ACHN (cell line): ENCODE results near the gene HBM.
"Not testable (repeated sequence)": the region's sequence is repeated elsewhere in the genome, so short reads cannot be mapped to it uniquely, and the experiment has no call there.

Source experiments
- DNase-seq: peaks from one replicate; pipeline ENCODE4 v3.0.0-alpha.2; 2015
- in situ Hi-C: cut with HindIII; loops from 2 replicates; pipeline ENCODE4 v1.10.0; 2017; ENCODE audit warnings: low sequenced_read_pairs, low pct_ligation_motif_present, low pct_unique_long_range_greater_than_20kb

The HBM gene

DNA sequence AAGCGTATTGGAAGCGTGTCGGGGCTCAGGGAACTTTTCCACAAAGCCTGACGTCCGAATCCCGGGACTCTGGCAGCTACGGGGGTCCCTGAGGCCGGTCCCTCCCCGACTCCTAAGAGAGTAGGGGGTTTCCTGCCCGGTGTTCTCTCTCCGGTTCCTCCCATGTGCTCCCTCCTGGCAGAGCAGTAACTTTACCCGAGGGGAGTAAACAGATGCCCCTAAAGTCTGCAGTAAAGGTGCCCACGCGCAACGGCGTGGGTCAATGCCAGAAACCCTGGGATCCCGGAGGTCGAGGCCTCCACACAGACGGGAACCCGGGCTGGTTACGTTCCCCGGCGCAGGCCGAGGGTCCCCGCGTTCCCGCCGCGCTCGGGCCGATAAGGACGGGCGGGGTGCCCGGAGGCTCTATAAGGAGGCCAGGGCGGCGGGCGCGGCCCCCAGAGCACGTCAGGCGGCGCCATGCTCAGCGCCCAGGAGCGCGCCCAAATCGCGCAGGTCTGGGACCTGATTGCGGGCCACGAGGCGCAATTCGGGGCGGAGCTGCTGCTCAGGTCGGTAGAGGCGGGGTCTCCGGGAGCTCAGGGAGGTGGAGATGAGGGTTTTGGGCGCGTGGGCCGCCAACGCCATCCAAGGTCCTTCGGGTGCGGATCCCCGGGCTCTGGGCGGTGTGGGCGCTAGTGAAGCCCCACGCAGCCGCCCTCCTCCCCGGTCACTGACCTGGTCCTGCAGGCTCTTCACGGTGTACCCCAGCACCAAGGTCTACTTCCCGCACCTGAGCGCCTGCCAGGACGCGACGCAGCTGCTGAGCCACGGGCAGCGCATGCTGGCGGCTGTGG, at the start of gene HBM:
HBM (plus strand) TSS at position 440 of the 836 bp plus-strand sequence; CDS start at position 460, 20 bp downstream.
- in situ Hi-C loops, result no loop called here
- DNase-seq, result no peak

DNA sequence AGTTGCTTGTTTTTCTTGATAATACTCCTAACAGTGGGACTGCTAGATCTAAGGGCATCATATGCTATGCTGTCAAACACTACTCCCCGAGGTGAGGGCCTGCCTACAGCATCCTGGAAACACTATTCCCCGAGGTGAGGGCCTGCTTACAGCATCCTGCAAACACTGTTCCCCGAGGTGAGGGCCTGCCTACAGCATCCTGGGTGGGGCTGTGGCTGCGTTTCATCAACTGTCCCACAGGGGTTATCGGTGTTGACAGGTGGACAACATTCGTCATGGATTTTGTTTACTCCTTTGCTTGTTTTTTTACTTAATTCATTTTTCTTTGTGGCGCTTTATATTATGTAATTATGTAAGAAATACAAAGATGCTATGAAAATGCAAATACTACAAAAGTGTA, 49.8 kb upstream of the HBM start:
- in situ Hi-C loops, result no loop called here
- no peak for DNase-seq

- DNase-seq, result peak; percentile 72
- in situ Hi-C loops, result no loop called here
Measured at GRCh38 chr16:117379-118365, 48.1 kb upstream of the HBM start.

DNA sequence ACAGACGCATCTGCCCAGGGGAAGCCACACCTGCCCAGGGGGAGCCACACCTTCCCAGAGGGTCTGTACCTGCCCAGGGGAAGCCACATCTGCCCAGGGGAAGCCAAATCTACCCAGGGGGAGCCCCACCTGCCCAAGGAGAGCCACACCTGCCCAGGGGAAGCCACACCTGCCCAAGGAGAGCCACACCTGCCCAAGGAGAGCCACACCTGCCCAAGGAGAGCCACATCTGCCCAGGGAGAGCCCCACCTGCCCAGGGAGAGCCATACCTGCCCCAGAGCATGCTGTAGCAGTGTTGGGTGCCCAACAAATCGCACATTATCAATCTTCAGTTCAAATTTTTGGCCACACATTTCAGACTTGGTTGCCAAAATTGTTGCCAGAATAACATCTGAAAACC, 46.9 kb upstream of the HBM start:
- in situ Hi-C loops, result no loop called here
- no peak for DNase-seq

- in situ Hi-C loops, result no loop called here
- no peak for DNase-seq
Measured at GRCh38 chr16:119295-119694, 46.5 kb upstream of the HBM start.

GRCh38 chr16:119835-120491, 45.8 kb upstream of the HBM start:
- DNase-seq, result no peak
- in situ Hi-C loops, result no loop called here

DNA sequence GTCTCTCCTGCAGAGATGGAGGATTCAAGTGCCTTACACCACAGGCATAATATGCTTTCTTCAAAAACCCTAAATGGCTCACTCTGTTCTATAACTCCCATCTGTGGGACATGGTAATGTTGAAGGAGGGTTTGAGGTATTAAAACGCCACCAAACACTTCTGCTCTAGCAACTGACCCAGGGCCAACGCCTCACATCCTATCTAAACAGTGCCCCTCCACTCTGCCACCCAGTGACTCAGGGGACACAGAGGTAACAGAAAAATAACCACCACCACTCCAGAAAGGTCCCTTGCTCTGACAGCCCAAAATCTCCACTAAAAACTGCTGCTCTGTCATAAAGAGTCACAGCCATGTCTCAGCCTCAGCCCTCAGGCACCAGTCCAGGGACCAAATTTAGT, 45.0 kb upstream of the HBM start:
- DNase-seq, result no peak
- in situ Hi-C loops, result no loop called here

DNA sequence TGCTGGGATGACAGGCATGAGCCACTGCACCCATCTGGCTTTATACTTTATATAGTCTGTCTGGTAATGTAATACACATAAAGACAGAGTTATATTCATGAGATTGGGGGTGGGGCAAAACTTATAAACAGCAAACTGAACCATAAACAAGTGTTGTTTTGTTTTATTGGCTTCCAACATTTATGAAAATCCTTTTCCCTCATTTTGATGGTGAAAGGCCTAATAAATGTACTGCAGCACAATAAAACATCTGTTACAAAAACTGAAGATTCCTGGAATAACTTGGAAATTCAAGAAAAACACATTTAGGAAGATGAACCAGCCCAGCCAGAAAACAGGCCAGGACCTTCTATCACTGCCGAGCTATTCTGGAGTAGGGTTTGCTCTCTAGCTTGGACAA, 43.4 kb upstream of the HBM start:
- DNase-seq, result no peak
- in situ Hi-C loops, result no loop called here

GRCh38 chr16:123558-124350, 42.0 kb upstream of the HBM start:
- in situ Hi-C loops, DNase-seq: not testable (repeated sequence)

DNA sequence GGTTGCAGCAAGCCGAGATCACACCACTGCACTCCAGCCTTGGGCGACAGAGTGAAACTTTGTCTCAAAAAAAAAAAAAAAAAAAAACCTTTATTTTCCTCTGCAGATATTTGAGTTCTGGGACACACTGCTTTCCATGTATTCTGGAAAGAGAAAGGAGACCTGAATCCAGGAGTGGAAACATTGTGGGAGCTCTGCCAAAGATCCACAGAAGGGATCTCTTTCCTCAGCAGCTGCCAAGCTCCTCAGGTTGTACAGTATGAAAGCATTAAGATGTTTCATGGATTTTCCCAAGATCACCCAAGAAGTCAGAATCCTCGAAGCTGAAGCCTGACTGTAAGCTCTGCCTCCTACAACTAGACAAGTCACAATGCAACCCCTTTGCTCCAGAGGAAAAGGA, 40.8 kb upstream of the HBM start:
- no peak for DNase-seq
- in situ Hi-C loops, result no loop called here

- no peak for DNase-seq
Measured at GRCh38 chr16:129075-129474, 36.7 kb upstream of the HBM start.

DNA sequence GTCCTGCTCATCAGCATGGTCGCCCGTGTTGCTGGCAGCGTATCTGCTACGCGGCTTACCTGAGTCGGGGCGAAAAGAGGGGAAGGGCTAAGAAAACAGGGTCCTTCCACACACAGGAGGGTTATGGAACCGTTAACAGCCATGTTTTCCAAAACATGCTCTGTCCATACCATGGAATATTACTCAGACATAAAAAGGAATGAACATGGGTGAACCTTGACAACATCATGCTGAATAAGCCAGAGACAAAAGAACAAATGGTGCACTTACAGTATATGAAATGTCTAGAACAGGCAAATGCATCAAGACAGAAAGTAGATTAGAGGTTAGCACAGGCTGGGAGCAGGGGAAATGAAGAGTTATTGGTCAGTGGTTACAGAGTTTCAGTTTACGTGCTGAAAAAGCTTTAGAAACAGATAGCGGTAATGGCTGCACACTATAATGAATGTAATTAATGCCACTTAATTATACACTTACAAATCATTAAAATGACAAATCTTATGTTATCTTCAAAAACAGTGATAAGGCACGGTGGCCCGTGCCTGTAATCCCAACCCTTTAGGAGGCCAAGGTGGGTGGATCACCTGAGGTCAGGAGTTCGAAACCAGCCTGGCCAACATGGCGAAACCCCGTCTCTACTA, 35.1 kb upstream of the HBM start:
- DNase-seq, result no peak

More at GRCh38 chr16:129075-129474, 36.7 kb upstream of the HBM start:
- in situ Hi-C loops, result no loop called here

GRCh38 chr16:132120-132519, 33.7 kb upstream of the HBM start:
- in situ Hi-C loops, result no loop called here
- DNase-seq, result no peak

More for the DNA sequence above, 35.1 kb upstream of the HBM start:
- in situ Hi-C loops, result no loop called here

GRCh38 chr16:133716-134115, 32.1 kb upstream of the HBM start:
- DNase-seq, result no peak
- in situ Hi-C loops, result no loop called here

GRCh38 chr16:138049-138417, 27.7 kb upstream of the HBM start:
- DNase-seq, result peak; percentile 16
- in situ Hi-C loops, result no loop called here

- DNase-seq, result no peak
- in situ Hi-C loops, result no loop called here
Measured at GRCh38 chr16:140175-140857, 25.5 kb upstream of the HBM start.

- in situ Hi-C loops, result no loop called here
- DNase-seq, result no peak
Measured at GRCh38 chr16:142405-142967, 23.3 kb upstream of the HBM start.
